Motor neuron (in vitro differentiated cells): ENCODE data around the gene MUC13. TPM values are rescaled to one million over a fixed set of nuclear protein-coding genes. Genes with fewer than 3 reads are reported as not detected.

Source experiments
- ATAC-seq, 8 experiments: fragments of 200-7000 bp; cut with Tn5 transposase; replicated peaks in 6 of 8; 2 replicates each; pipeline ENCODE4 v1.8.0; 2021; ENCODE audit warnings: mild to moderate bottlenecking in 8 of 8, moderate library complexity in 8 of 8
- H3K27ac ChIP-seq, 2 donors: fragments of 250-450 bp; sonication (Bioruptor Pico); 2 replicates each; pipeline ENCODE4 v1.9.0; 2021; ENCODE audit warnings: antibody characterized with exemption in 2 of 2, mild to moderate bottlenecking in 2 of 2, moderate library complexity in 1 of 2
- H3K4me1 ChIP-seq, 2 donors: fragments of 250-450 bp; sonication (Bioruptor Pico); replicated peaks in 1 of 2; 2 replicates each; pipeline ENCODE4 v1.6.1; 2021; ENCODE audit warnings: antibody characterized with exemption in 2 of 2, mild to moderate bottlenecking in 2 of 2, moderate library complexity in 1 of 2
- H3K4me3 ChIP-seq, 5 donors: fragments of 250-450 bp; sonication (Bioruptor Pico); 2 replicates each; pipeline ENCODE4 v1.9.0; 2021; ENCODE audit warnings: antibody characterized with exemption in 5 of 5, mild to moderate bottlenecking in 5 of 5, moderate library complexity in 4 of 5
- WGBS, 10 experiments: fragments of 450-650 bp; shearing (Covaris generic); methylation state at CpG; one replicate each; pipeline ENCODE4 v1.0.0; 2022; 5-methylcytosine and 5-hydroxymethylcytosine counted together
- in situ Hi-C, 9 experiments: fragments of 400-800 bp; cut with MboI; loops; one replicate each; pipeline ENCODE4 v1.15.0; 2021; ENCODE audit warnings: low sequenced_read_pairs in 9 of 9, low pct_unique_long_range_greater_than_20kb in 2 of 9; ENCODE audit not compliant: unreplicated experiment in 9 of 9
- total RNA-seq, 8 experiments: library from RNA; unstranded; fragments of 300-600 nt; gene quantifications; 2 replicates each; pipeline versions ENCODE4 v1.2.3 to v1.2.4, GENCODE V29; 2022

The MUC13 gene
- total RNA-seq, 8 experiments from 2014 or later, result 0.04 to 0.24 (median 0.10) TPM; not detected in 3

GRCh38 chr3:124916837-124917409 lies 17.6 kb downstream of the MUC13 start:
- WGBS, 10 experiments, result 29 to 100% (median 71%) methylated on average over 1 to 6 of the region's 8 CpGs; no CpG with 5 or more reads in 1 of the 10 experiments
- ATAC-seq, result peak in 1 of 8 experiments; percentile 52
- in situ Hi-C loops, result no loop called here

GRCh38 chr3:124915254-124915653 lies 19.3 kb downstream of the MUC13 start:
- in situ Hi-C loops, result no loop called here
- 75 to 100% (median 91%) methylated on average over 1 to 3 of the region's 3 CpGs; no CpG with 5 or more reads in 4 of the 10 experiments for WGBS, 10 experiments

More at GRCh38 chr3:124916837-124917409, 17.6 kb downstream of the MUC13 start:
- Histone ChIP-seq H3K27ac (no peak overlapping the region), H3K4me3 (no peak overlapping the region), H3K4me1 (no peaks in the 10 kb centered on the region)

GRCh38 chr3:124907957-124908356 lies 26.6 kb downstream of the MUC13 start:
- 20 to 73% (median 46%) methylated on average over 1 to 9 of the region's 9 CpGs for WGBS, 10 experiments
- in situ Hi-C loops, result loop anchor here in 4 of 9 experiments (10.0 kb wide), 1 partner anchor 143 kb away; no protein-coding TSS in a partner anchor
- Histone ChIP-seq H3K4me3 (no peak overlapping the region), H3K27ac (no peak overlapping the region), H3K4me1 (no peaks in the 10 kb centered on the region)
- no peak for ATAC-seq

More at GRCh38 chr3:124915254-124915653, 19.3 kb downstream of the MUC13 start:
- Histone ChIP-seq H3K4me3 (no peak overlapping the region), H3K27ac (no peak overlapping the region), H3K4me1 (no peaks in the 10 kb centered on the region)
- ATAC-seq, result no peak

- 53 to 100% (median 70%) methylated on average over 1 to 6 of the region's 6 CpGs; no CpG with 5 or more reads in 1 of the 10 experiments for WGBS, 10 experiments
- no peaks in the 10 kb centered on the region for H3K4me1 ChIP-seq
- in situ Hi-C loops, result loop anchor here in 4 of 9 experiments (10.0 kb wide), 1 partner anchor 140 kb away; no protein-coding TSS in a partner anchor
- no peak overlapping the region for H3K27ac ChIP-seq
- H3K4me3 ChIP-seq, result no peak overlapping the region
- no peak for ATAC-seq
These were observed 29.6 kb downstream of the MUC13 start for GRCh38 chr3:124904835-124905492.

- 14 to 100% (median 80%) methylated on average over 1 of the region's 1 CpG; no CpG with 5 or more reads in 3 of the 10 experiments for WGBS, 10 experiments
These were observed 30.4 kb downstream of the MUC13 start for GRCh38 chr3:124903896-124904834.

GRCh38 chr3:124896824-124897526 lies 37.6 kb downstream of the MUC13 start:
- WGBS, 10 experiments, result 80 to 100% (median 100%) methylated on average over 1 of the region's 1 CpG; no CpG with 5 or more reads in 2 of the 10 experiments
- Histone ChIP-seq H3K4me3 (no peak overlapping the region), H3K27ac (no peak overlapping the region), H3K4me1 (no peaks in the 10 kb centered on the region)
- in situ Hi-C loops, result no loop called here
- ATAC-seq, result no peak

More at GRCh38 chr3:124903896-124904834, 30.4 kb downstream of the MUC13 start:
- Histone ChIP-seq H3K27ac (no peak overlapping the region), H3K4me3 (no peak overlapping the region), H3K4me1 (no peaks in the 10 kb centered on the region)
- in situ Hi-C loops, result loop anchor here in 4 of 9 experiments (10.0 kb wide), 1 partner anchor 139 kb away; no protein-coding TSS in a partner anchor
- ATAC-seq, result no peak

- ATAC-seq, result no peak
These were observed 38.8 kb downstream of the MUC13 start for GRCh38 chr3:124895756-124896155.

GRCh38 chr3:124893526-124893925 lies 41.0 kb downstream of the MUC13 start:
- Histone ChIP-seq H3K4me3 (no peak overlapping the region), H3K27ac (no peak overlapping the region), H3K4me1 (no peaks in the 10 kb centered on the region)
- no peak for ATAC-seq
- in situ Hi-C loops, result no loop called here
- WGBS, 10 experiments, result 8 to 95% (median 86%) methylated on average over 2 of the region's 2 CpGs; no CpG with 5 or more reads in 1 of the 10 experiments

More at GRCh38 chr3:124895756-124896155, 38.8 kb downstream of the MUC13 start:
- no peak overlapping the region for H3K4me3 ChIP-seq
- in situ Hi-C loops, result no loop called here
- H3K27ac ChIP-seq, result no peak overlapping the region
- WGBS, 10 experiments, result 59 to 90% (median 70%) methylated on average over 1 to 6 of the region's 7 CpGs; no CpG with 5 or more reads in 3 of the 10 experiments
- H3K4me1 ChIP-seq, result no peaks in the 10 kb centered on the region

GRCh38 chr3:124890573-124891190 lies 43.9 kb downstream of the MUC13 start:
- in situ Hi-C loops, result no loop called here
- no peak overlapping the region for H3K27ac ChIP-seq
- WGBS, 10 experiments, result 50 to 100% (median 72%) methylated on average over 1 to 4 of the region's 5 CpGs; no CpG with 5 or more reads in 1 of the 10 experiments
- H3K4me1 ChIP-seq, result no peaks in the 10 kb centered on the region
- ATAC-seq, result no peak
- H3K4me3 ChIP-seq, result no peak overlapping the region

- H3K27ac ChIP-seq, result no peak overlapping the region
- 50 to 100% (median 58%) methylated on average over 1 to 5 of the region's 8 CpGs; no CpG with 5 or more reads in 2 of the 10 experiments for WGBS, 10 experiments
- in situ Hi-C loops, result no loop called here
These were observed 45.8 kb downstream of the MUC13 start for GRCh38 chr3:124888482-124889441.

GRCh38 chr3:124887932-124888298 lies 46.6 kb downstream of the MUC13 start:
- H3K4me1 ChIP-seq, result peaks cover 9 to 10% of the 10 kb centered on the region in 2 donors
- in situ Hi-C loops, result no loop called here
- no peak overlapping the region for H3K27ac ChIP-seq
- ATAC-seq, result no peak
- H3K4me3 ChIP-seq, result peak overlapping the region in 1 of 5 donors; percentile 59
- 80 to 100% (median 97%) methylated on average over 1 to 8 of the region's 11 CpGs; no CpG with 5 or more reads in 3 of the 10 experiments for WGBS, 10 experiments

More at GRCh38 chr3:124888482-124889441, 45.8 kb downstream of the MUC13 start:
- no peak overlapping the region for H3K4me3 ChIP-seq
- no peak for ATAC-seq
- H3K4me1 ChIP-seq, result peaks cover 2 to 3% of the 10 kb centered on the region in 2 donors
